A549 (cell line): ENCODE measurements around the gene PRKAG2.
"Not testable (repeated sequence)": the region's sequence is repeated elsewhere in the genome, so short reads cannot be mapped to it uniquely, and the experiment has no call there.

Experiments
- EHMT2 ChIP-seq: fragments of 200-600 bp; sonication (generic); IDR thresholded peaks from 2 replicates; pipeline ENCODE4 v1.6.1; 2016; ENCODE audit warnings: antibody characterized with exemption, low read depth, mild to moderate bottlenecking, moderate library complexity
- GATA3 ChIP-seq: IDR thresholded peaks from 2 replicates; pipeline ENCODE4 v1.6.1; 2012; ENCODE audit warnings: borderline replicate concordance
- HOXA7 ChIP-seq: fragments of 250-450 bp; sonication (Bioruptor Pico); IDR thresholded peaks from 2 replicates; pipeline ENCODE4 v1.5.0; 2020; ENCODE audit warnings: mild to moderate bottlenecking, moderate library complexity

DNA sequence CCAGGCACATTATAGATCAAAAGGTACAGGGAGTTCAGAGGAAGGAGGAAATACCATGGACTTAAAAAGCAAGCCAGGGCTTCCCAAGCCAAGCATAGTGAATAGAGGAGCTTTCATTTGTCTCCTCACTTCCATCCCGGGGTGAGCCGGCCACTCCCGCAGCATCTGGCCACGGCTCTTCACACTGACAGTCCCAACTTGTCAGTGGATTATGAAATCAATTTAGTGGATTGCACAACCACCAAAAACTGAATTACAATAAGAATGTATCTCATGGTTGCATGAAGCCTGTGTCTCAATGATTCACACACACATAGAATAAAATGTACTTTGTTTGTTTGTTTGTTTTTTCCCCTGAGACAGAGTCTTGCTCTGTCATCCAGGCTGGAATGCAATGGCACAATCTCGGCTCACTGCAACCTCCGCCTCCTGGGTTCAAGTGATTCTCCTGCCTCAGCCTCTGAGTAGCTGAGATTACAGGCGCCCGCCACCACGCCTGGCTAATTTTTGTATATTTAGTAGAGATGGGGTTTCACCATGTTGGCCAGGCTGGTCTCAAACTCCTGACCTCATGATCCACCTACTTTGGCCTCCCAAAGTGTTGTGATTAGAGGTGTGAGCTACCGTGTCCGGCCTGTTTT, 79.1 kb downstream of the PRKAG2 start:
- not testable (repeated sequence) for TF ChIP-seq EHMT2, HOXA7, GATA3
